WERI-Rb-1 (cell line): ENCODE data around the gene NUDT8.

Source experiments
- DNase-seq: peaks from one replicate; pipeline ENCODE4 v3.0.0-alpha.2; 2020
- H3K27ac ChIP-seq: fragments of 250-450 bp; sonication (Bioruptor Pico); 2 replicates; pipeline ENCODE4 v1.5.1; 2020; ENCODE audit warnings: mild to moderate bottlenecking, moderate library complexity
- H3K27me3 ChIP-seq: fragments of 250-450 bp; sonication (Bioruptor Pico); 2 replicates; pipeline ENCODE4 v1.5.1; 2021; ENCODE audit warnings: mild to moderate bottlenecking, low read depth, moderate library complexity; ENCODE audit not compliant: insufficient read depth, severe bottlenecking
- H3K36me3 ChIP-seq: fragments of 250-450 bp; sonication (Bioruptor Pico); 2 replicates; pipeline ENCODE4 v1.5.1; 2020; ENCODE audit warnings: mild to moderate bottlenecking, moderate library complexity
- H3K4me3 ChIP-seq: 2 replicates; pipeline ENCODE4 v1.5.1; 2011; ENCODE audit warnings: low read depth, mild to moderate bottlenecking, control low read depth, low read length
- H3K9me3 ChIP-seq: fragments of 250-450 bp; sonication (Bioruptor Pico); 2 replicates; pipeline ENCODE4 v1.5.1; 2021; ENCODE audit warnings: mild to moderate bottlenecking, moderate library complexity; ENCODE audit not compliant: severe bottlenecking
- TF ChIP-seq, protein P1 (sequence below): IDR thresholded peaks from 2 replicates; pipeline ENCODE4 v1.5.1; 2011; ENCODE audit warnings: low read depth, mild to moderate bottlenecking, control low read depth, inconsistent platforms, low read length

The NUDT8 gene

DNA sequence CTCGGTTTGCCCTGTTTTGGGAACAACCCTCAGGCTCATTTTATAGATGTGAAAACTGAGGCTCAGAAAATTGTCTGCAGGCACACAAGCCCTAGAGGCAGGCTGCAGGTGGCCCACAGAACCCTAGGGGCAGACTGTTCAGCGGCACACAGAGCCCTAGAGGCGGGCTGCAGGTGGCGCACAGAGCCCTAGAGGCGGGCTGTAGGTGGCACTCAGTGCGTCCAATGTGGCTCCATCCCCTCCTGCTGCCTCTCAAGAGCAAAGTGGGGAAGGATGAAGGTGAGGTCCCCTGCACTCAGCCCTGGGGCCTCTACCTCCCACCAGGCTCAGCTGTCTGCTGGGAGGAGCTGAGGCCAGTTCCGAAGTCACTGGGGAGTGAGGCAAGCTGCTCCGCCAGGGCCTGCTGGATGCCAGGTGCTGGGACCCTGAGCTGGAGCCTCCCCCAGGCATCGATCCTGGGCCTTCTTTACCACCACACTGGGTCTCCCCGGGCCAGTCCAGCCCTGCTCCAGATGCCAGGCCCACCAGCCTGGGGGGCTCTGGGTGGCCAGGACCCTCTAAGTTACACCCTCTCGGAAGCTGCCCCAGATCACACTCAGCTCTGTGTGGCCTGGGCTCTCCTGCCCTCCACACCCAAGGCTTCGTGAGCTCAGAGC lies 18.5 kb upstream of the NUDT8 start:
- Histone ChIP-seq H3K36me3 (no peaks in the 10 kb centered on the region), H3K9me3 (peaks cover 3% of the 10 kb centered on the region), H3K4me3 (no peak overlapping the region), H3K27ac (no peak overlapping the region), H3K27me3 (no peaks in the 10 kb centered on the region)
- DNase-seq, result peak; percentile 69
- TF ChIP-seq, protein P1, sequence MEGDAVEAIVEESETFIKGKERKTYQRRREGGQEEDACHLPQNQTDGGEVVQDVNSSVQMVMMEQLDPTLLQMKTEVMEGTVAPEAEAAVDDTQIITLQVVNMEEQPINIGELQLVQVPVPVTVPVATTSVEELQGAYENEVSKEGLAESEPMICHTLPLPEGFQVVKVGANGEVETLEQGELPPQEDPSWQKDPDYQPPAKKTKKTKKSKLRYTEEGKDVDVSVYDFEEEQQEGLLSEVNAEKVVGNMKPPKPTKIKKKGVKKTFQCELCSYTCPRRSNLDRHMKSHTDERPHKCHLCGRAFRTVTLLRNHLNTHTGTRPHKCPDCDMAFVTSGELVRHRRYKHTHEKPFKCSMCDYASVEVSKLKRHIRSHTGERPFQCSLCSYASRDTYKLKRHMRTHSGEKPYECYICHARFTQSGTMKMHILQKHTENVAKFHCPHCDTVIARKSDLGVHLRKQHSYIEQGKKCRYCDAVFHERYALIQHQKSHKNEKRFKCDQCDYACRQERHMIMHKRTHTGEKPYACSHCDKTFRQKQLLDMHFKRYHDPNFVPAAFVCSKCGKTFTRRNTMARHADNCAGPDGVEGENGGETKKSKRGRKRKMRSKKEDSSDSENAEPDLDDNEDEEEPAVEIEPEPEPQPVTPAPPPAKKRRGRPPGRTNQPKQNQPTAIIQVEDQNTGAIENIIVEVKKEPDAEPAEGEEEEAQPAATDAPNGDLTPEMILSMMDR, result peak; percentile 80

DNA sequence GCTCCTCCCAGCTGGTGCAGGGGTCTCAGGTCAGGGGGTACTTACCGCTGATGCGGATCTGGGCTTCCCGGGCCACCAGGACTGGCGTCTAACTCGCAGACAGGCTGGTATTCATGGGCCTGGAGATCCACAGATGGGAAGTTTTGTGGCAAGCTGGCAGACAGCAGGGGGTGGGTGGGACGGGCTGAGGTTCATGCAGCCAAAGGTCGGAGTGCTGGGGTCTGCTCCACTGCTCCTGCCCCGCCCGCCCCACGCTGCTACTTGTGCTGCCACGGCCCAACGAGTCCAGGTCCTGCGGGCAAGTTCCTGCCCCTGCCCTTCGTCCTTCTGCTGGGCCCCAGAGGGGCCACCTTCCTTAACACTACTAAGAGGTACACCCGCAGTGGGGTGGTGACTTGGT lies 17.7 kb upstream of the NUDT8 start:
- Histone ChIP-seq H3K36me3 (no peaks in the 10 kb centered on the region), H3K27me3 (no peaks in the 10 kb centered on the region), H3K4me3 (no peak overlapping the region), H3K9me3 (peaks cover 3% of the 10 kb centered on the region), H3K27ac (no peak overlapping the region)
- DNase-seq, result no peak
- TF ChIP-seq, protein P1, result no peak

DNA sequence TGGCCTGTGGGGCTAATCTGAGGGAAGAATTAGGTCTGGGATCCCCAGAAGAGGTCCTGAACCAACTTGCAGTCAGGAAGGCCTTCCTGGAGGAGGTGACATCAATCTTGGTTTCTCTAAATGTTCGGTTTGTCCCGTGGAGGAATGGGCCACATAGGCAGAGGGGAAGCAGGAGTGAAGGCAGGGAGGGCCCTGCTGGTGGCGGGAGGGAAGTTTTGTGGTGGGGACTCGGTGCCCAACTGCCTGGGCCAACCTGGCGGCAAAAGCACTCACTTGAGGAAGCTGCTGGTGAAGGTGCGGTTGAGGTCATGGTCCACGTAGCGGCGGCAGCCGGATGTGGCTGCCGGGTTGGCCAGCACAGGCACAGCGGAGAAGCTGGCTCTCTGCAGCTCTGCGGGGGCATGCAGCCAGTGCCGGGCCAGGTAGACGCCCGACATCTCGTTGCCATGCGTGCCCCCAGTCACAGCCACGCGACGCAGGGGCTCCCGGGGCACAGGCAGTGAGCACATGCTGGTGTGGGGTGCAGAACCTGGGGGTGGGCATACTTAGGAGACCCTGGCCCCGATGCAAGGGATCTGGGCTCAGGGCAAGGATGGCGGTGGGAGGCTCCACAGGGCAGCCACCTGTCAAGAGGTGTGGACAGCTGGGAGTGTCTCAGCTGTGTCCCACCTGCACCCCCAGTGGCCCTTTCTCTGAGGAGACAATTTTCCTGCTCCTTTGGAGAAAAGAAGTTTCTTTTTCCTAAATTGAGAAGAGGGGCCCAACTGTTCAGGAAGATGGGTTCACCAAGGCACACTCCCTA lies 17.0 kb upstream of the NUDT8 start:
- TF ChIP-seq, protein P1, result no peak
- H3K9me3 ChIP-seq, result peaks cover 3% of the 10 kb centered on the region
- no peak overlapping the region for H3K4me3 ChIP-seq
- no peaks in the 10 kb centered on the region for H3K36me3 ChIP-seq
- DNase-seq, result no peak
- no peaks in the 10 kb centered on the region for H3K27me3 ChIP-seq
- H3K27ac ChIP-seq, result no peak overlapping the region

DNA sequence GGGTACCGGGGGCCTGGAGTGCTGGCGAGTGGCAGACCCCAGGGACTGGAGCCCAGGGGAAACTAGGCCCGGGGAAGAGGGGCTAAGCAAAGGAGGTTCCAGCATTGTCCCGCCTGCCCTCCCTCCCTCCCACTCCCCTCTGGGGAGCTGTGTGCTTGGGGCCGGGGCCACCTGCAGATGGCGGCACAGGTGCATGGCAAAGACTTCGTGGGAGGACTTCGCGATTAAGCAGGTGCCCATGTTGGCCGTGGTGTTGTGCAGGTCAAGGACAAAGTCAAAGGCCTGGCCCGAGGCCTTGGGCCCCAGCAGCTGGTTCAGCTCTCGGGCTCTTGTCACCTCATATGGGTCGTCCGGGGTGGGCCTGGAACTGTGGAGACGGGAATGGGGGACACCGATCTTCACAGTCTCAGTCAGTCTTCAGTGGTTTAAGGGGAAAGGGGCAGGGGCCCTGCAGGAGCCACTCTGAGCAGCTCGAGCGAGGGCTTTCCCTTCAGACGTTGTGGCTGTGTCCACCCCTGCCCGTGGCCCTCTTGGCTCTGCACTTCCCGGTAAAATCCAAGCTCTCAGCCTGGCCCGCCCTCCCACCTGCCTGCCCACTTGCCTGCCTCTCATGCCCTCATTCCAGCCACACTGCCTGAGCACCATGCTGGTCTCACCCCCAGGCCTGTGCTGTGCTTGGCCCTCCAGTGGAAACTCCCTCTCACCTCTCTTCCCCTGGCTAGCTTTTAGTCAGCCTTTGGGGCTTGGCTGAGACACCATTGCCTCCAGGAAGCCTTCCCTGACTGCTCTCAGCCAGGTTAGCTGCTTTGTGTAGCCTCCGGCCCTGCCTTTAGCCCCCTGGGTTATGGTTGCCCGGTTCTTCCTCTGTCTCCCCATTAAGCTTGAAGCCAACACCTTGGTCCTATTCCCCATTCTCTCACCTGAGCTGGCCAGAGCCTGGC lies 16.1 kb upstream of the NUDT8 start:
- no peak overlapping the region for H3K4me3 ChIP-seq
- peak; percentile 37 for DNase-seq
- H3K27ac ChIP-seq, result no peak overlapping the region

More for the DNA sequence above, 16.1 kb upstream of the NUDT8 start:
- TF ChIP-seq, protein P1, result peak; percentile 47
- Histone ChIP-seq H3K9me3 (peaks cover 3% of the 10 kb centered on the region), H3K27me3 (no peaks in the 10 kb centered on the region), H3K36me3 (no peaks in the 10 kb centered on the region)
